Kidney (tissue), 14 donors: ENCODE results near the gene GDNF. TPM values are rescaled to one million over a fixed set of nuclear protein-coding genes. Genes with fewer than 3 reads are reported as not detected.
A peak's percentile ranks its signal among the peaks of the same experiment; 100 is the strongest.

Experiments used
- DNase-seq, 5 donors: peaks; one replicate each; pipeline ENCODE4 v3.0.0-alpha.2; 2013 to 2020
- FAIRE-seq: peaks from 2 replicates; lab custom pipeline; 2012; peaks lifted over from hg19 to GRCh38; lab: Jason Lieb, UNC
- H3K27ac ChIP-seq, 2 donors: one replicate each; pipeline ENCODE4 v1.7.0; 2013; ENCODE audit warnings: low read depth in 2 of 2, low read length in 2 of 2, inconsistent platforms in 1 of 2
- H3K27me3 ChIP-seq: one replicate; pipeline ENCODE4 v1.7.1; 2013; ENCODE audit warnings: low read length, inconsistent platforms; ENCODE audit not compliant: control insufficient read depth, insufficient read depth
- H3K36me3 ChIP-seq, 3 donors: one replicate each; pipeline versions ENCODE4 v1.7.0 to v1.7.1; 2013; ENCODE audit warnings: low read length in 3 of 3, control low read depth in 1 of 3, inconsistent platforms in 1 of 3; ENCODE audit not compliant: insufficient read depth in 3 of 3, control insufficient read depth in 2 of 3
- H3K4me1 ChIP-seq, 3 donors: one replicate each; pipeline versions ENCODE4 v1.7.0 to v1.7.1; 2013; ENCODE audit warnings: low read length in 3 of 3, inconsistent platforms in 1 of 3, low read depth in 1 of 3; ENCODE audit not compliant: control insufficient read depth in 2 of 3, insufficient read depth in 2 of 3
- H3K4me3 ChIP-seq, 3 donors: one replicate each; pipeline versions ENCODE4 v1.7.0 to v1.8.1; 2013; ENCODE audit warnings: low read length in 3 of 3, control low read depth in 1 of 3, inconsistent platforms in 1 of 3
- H3K9ac ChIP-seq, 3 donors: one replicate each; pipeline versions ENCODE4 v1.7.0 to v1.7.1; 2013; ENCODE audit warnings: low read length in 3 of 3, control low read depth in 1 of 3, inconsistent platforms in 1 of 3
- H3K9me3 ChIP-seq, 3 donors: one replicate each; pipeline versions ENCODE4 v1.7.0 to v1.7.1; 2013; ENCODE audit warnings: low read length in 3 of 3, control low read depth in 1 of 3, inconsistent platforms in 1 of 3; ENCODE audit not compliant: control insufficient read depth in 2 of 3, insufficient read depth in 1 of 3
- CTCF ChIP-seq: IDR thresholded peaks from 3 replicates; pipeline ENCODE4 v1.5.1; 2012; ENCODE audit warnings: mild to moderate bottlenecking, moderate library complexity, borderline replicate concordance; ENCODE audit not compliant: insufficient read depth; ENCODE audit errors: extremely low read depth
- intact Hi-C: fragments of 100-400 bp; cut with DNase I; formaldehyde crosslinking; loops from one replicate; pipeline ENCODE4 v1.11.1; 2022
- polyA plus RNA-seq: library from polyadenylated mRNA; stranded (reverse); fragments of 350-450 nt; fragmentation: Illumina TruSeq; extraction: RNeasy Lipid Tissue Mini Kit (QIAGEN cat#74804); gene quantifications from one replicate; pipeline ENCODE4 v1.2.3, GENCODE V29; 2014; ENCODE audit warnings: low read depth, low replicate concordance; ENCODE audit not compliant: insufficient read depth
- total RNA-seq: library from RNA; stranded (reverse); fragmentation: NEBNext Ultra II Directional; extraction: Animal tissue kit (Norgen Biotek cat#: 25700); gene quantifications from one replicate; pipeline ENCODE4 v1.2.1, GENCODE V29; 2021
- donor health status: control.
- donor health status: control.
- donor health status: control.
- donor health status: control.
- donor health status: control.
- donor health status: DM: yes; HTN: yes; CAD: no.
- donor health status: Normal renal cell carcinoma (clear cell type).

Gene GDNF
- total and polyA plus RNA-seq, 2 donors from 2014 or later = 0.34 to 0.88 TPM

GRCh38 chr5:37838152-37838932, 1.5 kb downstream of the GDNF start:
- intact Hi-C loops = loop anchor here (5.0 kb wide), 1 partner anchor 349 kb away; no protein-coding TSS in a partner anchor
- no peak for FAIRE-seq
- no peak for TF ChIP-seq CTCF
- peaks cover 0 to 23% (median 2%) of the 10 kb centered on the region in 3 donors for H3K4me1 ChIP-seq
- no peaks in the 10 kb centered on the region for H3K9me3 ChIP-seq
- H3K27me3 ChIP-seq = peaks cover 7% of the 10 kb centered on the region
- H3K36me3 ChIP-seq = no peaks in the 10 kb centered on the region
- peak in 4 of 5 donors; percentile 64 to 78 (median 66) for DNase-seq
- H3K4me3 ChIP-seq = peak overlapping the region; percentile 53 to 72 (median 56)
- H3K27ac ChIP-seq = no peak overlapping the region
- H3K9ac ChIP-seq = peak overlapping the region in 2 of 3 donors; percentile 19 to 53

- peak overlapping the region in 1 of 3 donors; percentile 53 for H3K9ac ChIP-seq
- intact Hi-C loops = loop anchor here (5.0 kb wide), 1 partner anchor 350 kb away; no protein-coding TSS in a partner anchor
- H3K27me3 ChIP-seq = peaks cover 7% of the 10 kb centered on the region
- DNase-seq (peak; percentile 88 to 92 (median 91)), FAIRE-seq (no peak)
- no peak overlapping the region for H3K27ac ChIP-seq
- H3K9me3 ChIP-seq = no peaks in the 10 kb centered on the region
- H3K36me3 ChIP-seq = no peaks in the 10 kb centered on the region
- H3K4me3 ChIP-seq = peak overlapping the region; percentile 35 to 72 (median 56)
- TF ChIP-seq CTCF = peak; percentile 73
- peaks cover 0 to 23% (median 2%) of the 10 kb centered on the region in 3 donors for H3K4me1 ChIP-seq
Measured at GRCh38 chr5:37837414-37838032, 2.3 kb downstream of the GDNF start.

GRCh38 chr5:37836592-37837413, 3.0 kb downstream of the GDNF start:
- peak; percentile 42 to 82 (median 67) for DNase-seq
- Histone ChIP-seq H3K27me3 (peaks cover 7% of the 10 kb centered on the region), H3K36me3 (no peaks in the 10 kb centered on the region), H3K27ac (no peak overlapping the region), H3K4me3 (peak overlapping the region; percentile 6 to 72 (median 56)), H3K9me3 (no peaks in the 10 kb centered on the region), H3K4me1 (peaks cover 0 to 23% (median 2%) of the 10 kb centered on the region in 3 donors), H3K9ac (peak overlapping the region in 1 of 3 donors; percentile 18)
- no peak for TF ChIP-seq CTCF
- no peak for FAIRE-seq
- intact Hi-C loops = loop anchor here (5.0 kb wide), 1 partner anchor 350 kb away; no protein-coding TSS in a partner anchor
